ENCODE data around the gene CPSF7. TPM values are rescaled to one million over a fixed set of nuclear protein-coding genes. Genes with fewer than 3 reads are reported as not detected.
A peak's percentile ranks its signal among the peaks of the same experiment; 100 is the strongest.
"Not testable (repeated sequence)": the region's sequence is repeated elsewhere in the genome, so short reads cannot be mapped to it uniquely, and the experiment has no call there.

The CPSF7 gene
- total RNA-seq, 1 donor from 2014 or later, result 10.8 TPM

GRCh38 chr11:61474013-61474643 lies 44.4 kb upstream of the CPSF7 start:
- Histone ChIP-seq H3K36me3 (ENCODE audit: control insufficient read depth, insufficient read depth, low read length) (peaks cover 5% of the 10 kb centered on the region), H3K4me3 (ENCODE audit: low read depth, low read length) (no peak overlapping the region), H3K27me3 (ENCODE audit: control insufficient read depth, insufficient read depth, low read length) (peaks cover 1% of the 10 kb centered on the region)
- TF ChIP-seq CTCF (IDR thresholded peaks at IDR 0.05; ENCODE audit: insufficient read depth, low read length, severe bottlenecking), result no peak
- FAIRE-seq (peak; percentile 36), DNase-seq (ENCODE audit: low read depth) (no peak)

- peaks cover 1% of the 10 kb centered on the region for H3K27me3 ChIP-seq (ENCODE audit: control insufficient read depth, insufficient read depth, low read length)
- TF ChIP-seq CTCF (IDR thresholded peaks at IDR 0.05; ENCODE audit: insufficient read depth, low read length, severe bottlenecking), result no peak
- peaks cover 5% of the 10 kb centered on the region for H3K36me3 ChIP-seq (ENCODE audit: control insufficient read depth, insufficient read depth, low read length)
- no peak overlapping the region for H3K4me3 ChIP-seq (ENCODE audit: low read depth, low read length)
- DNase-seq (ENCODE audit: low read depth) (peak; percentile 78), FAIRE-seq (no peak)
These were observed 43.7 kb upstream of the CPSF7 start for GRCh38 chr11:61473370-61474012.

- H3K4me3 ChIP-seq (ENCODE audit: low read depth, low read length), result no peak overlapping the region
- no peaks in the 10 kb centered on the region for H3K27me3 ChIP-seq (ENCODE audit: control insufficient read depth, insufficient read depth, low read length)
- DNase-seq (ENCODE audit: low read depth) (no peak), FAIRE-seq (no peak)
- no peak for TF ChIP-seq CTCF (IDR thresholded peaks at IDR 0.05; ENCODE audit: insufficient read depth, low read length, severe bottlenecking)
- peaks cover 5% of the 10 kb centered on the region for H3K36me3 ChIP-seq (ENCODE audit: control insufficient read depth, insufficient read depth, low read length)
These were observed 43.1 kb upstream of the CPSF7 start for GRCh38 chr11:61472868-61473267.

- FAIRE-seq (no peak), DNase-seq (ENCODE audit: low read depth) (no peak)
- H3K4me3 ChIP-seq (ENCODE audit: low read depth, low read length), result no peak overlapping the region
- no peak for TF ChIP-seq CTCF (IDR thresholded peaks at IDR 0.05; ENCODE audit: insufficient read depth, low read length, severe bottlenecking)
- H3K36me3 ChIP-seq (ENCODE audit: control insufficient read depth, insufficient read depth, low read length), result peaks cover 5% of the 10 kb centered on the region
- H3K27me3 ChIP-seq (ENCODE audit: control insufficient read depth, insufficient read depth, low read length), result no peaks in the 10 kb centered on the region
These were observed 42.5 kb upstream of the CPSF7 start for GRCh38 chr11:61472282-61472681.

GRCh38 chr11:61468002-61468401 lies 38.2 kb upstream of the CPSF7 start:
- peaks cover 5% of the 10 kb centered on the region for H3K36me3 ChIP-seq (ENCODE audit: control insufficient read depth, insufficient read depth, low read length)
- no peaks in the 10 kb centered on the region for H3K27me3 ChIP-seq (ENCODE audit: control insufficient read depth, insufficient read depth, low read length)
- H3K4me3 ChIP-seq (ENCODE audit: low read depth, low read length), result no peak overlapping the region
- no peak for TF ChIP-seq CTCF (IDR thresholded peaks at IDR 0.05; ENCODE audit: insufficient read depth, low read length, severe bottlenecking)
- FAIRE-seq (no peak), DNase-seq (ENCODE audit: low read depth) (no peak)

GRCh38 chr11:61467602-61468001 lies 37.8 kb upstream of the CPSF7 start:
- DNase-seq (ENCODE audit: low read depth), result peak; percentile 25
- FAIRE-seq; H3K4me3 ChIP-seq (ENCODE audit: low read depth, low read length); H3K27me3 ChIP-seq (ENCODE audit: control insufficient read depth, insufficient read depth, low read length); H3K36me3 ChIP-seq (ENCODE audit: control insufficient read depth, insufficient read depth, low read length): not testable (repeated sequence)

Measured in bronchial epithelial cell (primary cell).